GM12878 (cell line): ENCODE results near the gene TAF6. TPM values are rescaled to one million over a fixed set of nuclear protein-coding genes. Genes with fewer than 3 reads are reported as not detected.

Experiments
- ATF2 ChIP-seq: IDR thresholded peaks from 2 replicates; pipeline ENCODE4 v1.6.1; 2012; ENCODE audit warnings: low read length, inconsistent platforms
- BMI1 ChIP-seq: fragments of 450-650 bp; IDR thresholded peaks from 2 replicates; pipeline ENCODE4 v1.6.1; 2016; ENCODE audit warnings: mild to moderate bottlenecking, moderate library complexity, borderline replicate concordance
- DPF2 ChIP-seq: fragments of 450-650 bp; IDR thresholded peaks from 2 replicates; pipeline ENCODE4 v1.6.1; 2017; ENCODE audit warnings: mild to moderate bottlenecking
- FOXK2 ChIP-seq: fragments of 450-650 bp; IDR thresholded peaks from 2 replicates; pipeline ENCODE4 v1.6.1; 2017; ENCODE audit warnings: mild to moderate bottlenecking, moderate library complexity
- GATAD2B ChIP-seq: fragments of 450-650 bp; conservative IDR thresholded peaks from 2 replicates; pipeline ENCODE4 v1.6.1; 2017; ENCODE audit warnings: low read depth, mild to moderate bottlenecking, moderate library complexity
- HDGF ChIP-seq: fragments of 450-650 bp; IDR thresholded peaks from 2 replicates; pipeline ENCODE4 v1.6.1; 2016; ENCODE audit warnings: antibody characterized with exemption
- LARP7 ChIP-seq: fragments of 450-650 bp; IDR thresholded peaks from 2 replicates; pipeline ENCODE4 v1.6.1; 2017; ENCODE audit warnings: mild to moderate bottlenecking
- MEF2A ChIP-seq: IDR thresholded peaks from 2 replicates; pipeline ENCODE4 v1.6.1; 2011; ENCODE audit warnings: low read depth, mild to moderate bottlenecking, low read length, moderate library complexity; ENCODE audit not compliant: insufficient read depth
- MEF2B ChIP-seq: fragments of 450-650 bp; IDR thresholded peaks from 2 replicates; pipeline ENCODE4 v1.6.1; 2018; ENCODE audit warnings: mild to moderate bottlenecking, moderate library complexity; ENCODE audit not compliant: partially characterized antibody, poor library complexity, severe bottlenecking
- MXI1 ChIP-seq: fragments of 150-350 bp; IDR thresholded peaks from 2 replicates; pipeline ENCODE4 v1.6.1; 2011; ENCODE audit warnings: low read depth, mild to moderate bottlenecking, inconsistent platforms, low read length, improper control_type of control experiment
- NFXL1 ChIP-seq: fragments of 450-650 bp; IDR thresholded peaks from 2 replicates; pipeline ENCODE4 v1.6.1; 2017; ENCODE audit warnings: antibody characterized with exemption, mild to moderate bottlenecking, borderline replicate concordance
- NR2F1 ChIP-seq: fragments of 450-650 bp; conservative IDR thresholded peaks from 2 replicates; pipeline ENCODE4 v1.6.1; 2017; ENCODE audit warnings: mild to moderate bottlenecking
- POLR2AphosphoS2 ChIP-seq: IDR thresholded peaks from 2 replicates; pipeline ENCODE4 v1.6.1; 2011; ENCODE audit warnings: low read depth, mild to moderate bottlenecking, low read length, improper control_type of control experiment, moderate library complexity
- POU2F2 ChIP-seq: IDR thresholded peaks from 3 replicates; pipeline ENCODE4 v1.6.1; 2011; ENCODE audit warnings: low read depth, mild to moderate bottlenecking, low read length, borderline replicate concordance
- SP1 ChIP-seq: IDR thresholded peaks from one replicate; pipeline ENCODE4 v1.6.1; 2011; ENCODE audit warnings: low read depth, low read length
- YBX1 ChIP-seq: fragments of 450-650 bp; IDR thresholded peaks from 2 replicates; pipeline ENCODE4 v1.6.1; 2016; ENCODE audit warnings: antibody characterized with exemption
- ZNF207 ChIP-seq: fragments of 450-650 bp; IDR thresholded peaks from 2 replicates; pipeline ENCODE4 v1.6.1; 2014; ENCODE audit warnings: antibody characterized with exemption, mild to moderate bottlenecking, borderline replicate concordance
- polyA plus RNA-seq, 11 experiments: library from polyadenylated mRNA; depleted of rRNA in 4 of 11; unstranded in 6 of 11; stranded (reverse) in 5 of 11; fragments of >200 nt; fragmentation: Nextera tagmentation in 4 of 11; fragmentation: Illumina TruSeq in 1 of 11; extraction: Ambion mirVana in 4 of 11; extraction: Trizol in 1 of 11; gene quantifications; 1 replicate in 1 of 11; 2 replicates in 10 of 11; pipeline versions ENCODE4 v1.2.1 to v1.2.3, GENCODE V29; 2011 to 2016; ENCODE audit warnings: inconsistent platforms in 2 of 11, missing spikeins in 2 of 11, low read depth in 1 of 11
- total RNA-seq, 4 experiments: library from RNA; depleted of rRNA in 3 of 4; stranded (reverse); fragments of >200 nt in 3 of 4; fragmentation: Illumina TruSeq in 1 of 4; extraction: Trizol in 1 of 4; gene quantifications; 2 replicates each; pipeline versions ENCODE4 v1.2.1 to v1.2.3, GENCODE V29; 2013 to 2021
- TF ChIP-seq, protein P1 (sequence below): fragments of 450-650 bp; IDR thresholded peaks from 2 replicates; pipeline ENCODE4 v1.6.1; 2016; ENCODE audit warnings: mild to moderate bottlenecking, moderate library complexity, borderline replicate concordance
- TF ChIP-seq, protein P2 (sequence below): IDR thresholded peaks from 2 replicates; pipeline ENCODE4 v1.6.1; 2011; ENCODE audit warnings: low read depth, low read length, improper control_type of control experiment, borderline replicate concordance
- TF ChIP-seq, protein P3 (sequence below): fragments of 450-650 bp; IDR thresholded peaks from 2 replicates; pipeline ENCODE4 v1.6.1; 2016; ENCODE audit warnings: mild to moderate bottlenecking
- TF ChIP-seq, protein P4 (sequence below): fragments of 450-650 bp; IDR thresholded peaks from 2 replicates; pipeline ENCODE4 v1.6.1; 2017; ENCODE audit warnings: mild to moderate bottlenecking

TAF6 gene
- total and polyA plus RNA-seq, 10 of the 15 experiments (the other 5 are each of a cell fraction or from before 2014, with no cell fraction given), result 0.27 to 42.6 (median 17.0) TPM

DNA sequence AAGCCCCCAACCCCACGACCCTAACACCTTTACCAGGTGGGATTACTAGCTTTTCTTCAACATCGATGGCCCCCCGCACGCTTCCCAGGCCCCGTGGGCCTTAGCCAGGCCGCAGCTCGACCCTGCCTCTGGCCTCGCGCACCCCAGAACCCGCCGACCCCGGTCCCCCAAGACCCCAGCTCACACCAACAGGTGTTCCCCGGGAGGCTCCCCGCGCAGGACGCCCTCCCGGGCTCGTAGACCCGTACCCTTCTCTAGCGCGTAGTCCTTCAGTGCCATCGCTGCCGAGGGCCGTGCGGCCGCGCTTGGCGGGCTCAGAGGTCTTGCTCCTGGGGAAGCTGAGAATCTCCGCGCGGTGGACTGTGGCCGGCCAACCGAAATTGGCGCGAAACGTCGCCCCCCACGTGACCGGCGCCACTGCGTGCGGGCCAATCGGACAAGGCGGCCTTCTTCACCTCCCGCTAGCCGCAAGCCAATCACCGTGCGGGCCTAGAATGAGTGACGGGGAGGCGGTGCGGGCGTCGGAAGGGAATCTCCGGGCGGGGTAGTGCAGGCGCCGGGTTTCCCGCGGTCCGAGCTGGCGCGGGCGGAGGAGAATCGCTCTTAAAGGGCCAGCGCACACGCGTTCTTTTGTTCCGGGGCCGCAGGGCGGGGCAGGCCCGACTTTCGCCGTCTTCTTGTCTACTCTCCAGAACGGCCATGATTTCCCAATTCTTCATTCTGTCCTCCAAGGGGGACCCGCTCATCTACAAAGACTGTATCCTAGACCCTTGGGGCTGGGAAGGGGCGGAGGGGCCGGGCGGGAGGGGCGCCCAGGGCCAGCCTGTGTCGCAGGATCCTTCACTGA lies 17.9 kb downstream of the TAF6 start, which contains the start of the genes AP4M1 and MCM7 (continued):
- TF ChIP-seq, protein P1, sequence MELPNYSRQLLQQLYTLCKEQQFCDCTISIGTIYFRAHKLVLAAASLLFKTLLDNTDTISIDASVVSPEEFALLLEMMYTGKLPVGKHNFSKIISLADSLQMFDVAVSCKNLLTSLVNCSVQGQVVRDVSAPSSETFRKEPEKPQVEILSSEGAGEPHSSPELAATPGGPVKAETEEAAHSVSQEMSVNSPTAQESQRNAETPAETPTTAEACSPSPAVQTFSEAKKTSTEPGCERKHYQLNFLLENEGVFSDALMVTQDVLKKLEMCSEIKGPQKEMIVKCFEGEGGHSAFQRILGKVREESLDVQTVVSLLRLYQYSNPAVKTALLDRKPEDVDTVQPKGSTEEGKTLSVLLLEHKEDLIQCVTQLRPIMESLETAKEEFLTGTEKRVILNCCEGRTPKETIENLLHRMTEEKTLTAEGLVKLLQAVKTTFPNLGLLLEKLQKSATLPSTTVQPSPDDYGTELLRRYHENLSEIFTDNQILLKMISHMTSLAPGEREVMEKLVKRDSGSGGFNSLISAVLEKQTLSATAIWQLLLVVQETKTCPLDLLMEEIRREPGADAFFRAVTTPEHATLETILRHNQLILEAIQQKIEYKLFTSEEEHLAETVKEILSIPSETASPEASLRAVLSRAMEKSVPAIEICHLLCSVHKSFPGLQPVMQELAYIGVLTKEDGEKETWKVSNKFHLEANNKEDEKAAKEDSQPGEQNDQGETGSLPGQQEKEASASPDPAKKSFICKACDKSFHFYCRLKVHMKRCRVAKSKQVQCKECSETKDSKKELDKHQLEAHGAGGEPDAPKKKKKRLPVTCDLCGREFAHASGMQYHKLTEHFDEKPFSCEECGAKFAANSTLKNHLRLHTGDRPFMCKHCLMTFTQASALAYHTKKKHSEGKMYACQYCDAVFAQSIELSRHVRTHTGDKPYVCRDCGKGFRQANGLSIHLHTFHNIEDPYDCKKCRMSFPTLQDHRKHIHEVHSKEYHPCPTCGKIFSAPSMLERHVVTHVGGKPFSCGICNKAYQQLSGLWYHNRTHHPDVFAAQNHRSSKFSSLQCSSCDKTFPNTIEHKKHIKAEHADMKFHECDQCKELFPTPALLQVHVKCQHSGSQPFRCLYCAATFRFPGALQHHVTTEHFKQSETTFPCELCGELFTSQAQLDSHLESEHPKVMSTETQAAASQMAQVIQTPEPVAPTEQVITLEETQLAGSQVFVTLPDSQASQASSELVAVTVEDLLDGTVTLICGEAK, result no peak; the same call in 1 of the 2 replicates
- TF ChIP-seq, protein P2, sequence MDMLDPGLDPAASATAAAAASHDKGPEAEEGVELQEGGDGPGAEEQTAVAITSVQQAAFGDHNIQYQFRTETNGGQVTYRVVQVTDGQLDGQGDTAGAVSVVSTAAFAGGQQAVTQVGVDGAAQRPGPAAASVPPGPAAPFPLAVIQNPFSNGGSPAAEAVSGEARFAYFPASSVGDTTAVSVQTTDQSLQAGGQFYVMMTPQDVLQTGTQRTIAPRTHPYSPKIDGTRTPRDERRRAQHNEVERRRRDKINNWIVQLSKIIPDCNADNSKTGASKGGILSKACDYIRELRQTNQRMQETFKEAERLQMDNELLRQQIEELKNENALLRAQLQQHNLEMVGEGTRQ, result peak; percentile 94
- TF ChIP-seq, protein P3, sequence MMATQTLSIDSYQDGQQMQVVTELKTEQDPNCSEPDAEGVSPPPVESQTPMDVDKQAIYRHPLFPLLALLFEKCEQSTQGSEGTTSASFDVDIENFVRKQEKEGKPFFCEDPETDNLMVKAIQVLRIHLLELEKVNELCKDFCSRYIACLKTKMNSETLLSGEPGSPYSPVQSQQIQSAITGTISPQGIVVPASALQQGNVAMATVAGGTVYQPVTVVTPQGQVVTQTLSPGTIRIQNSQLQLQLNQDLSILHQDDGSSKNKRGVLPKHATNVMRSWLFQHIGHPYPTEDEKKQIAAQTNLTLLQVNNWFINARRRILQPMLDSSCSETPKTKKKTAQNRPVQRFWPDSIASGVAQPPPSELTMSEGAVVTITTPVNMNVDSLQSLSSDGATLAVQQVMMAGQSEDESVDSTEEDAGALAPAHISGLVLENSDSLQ, result peak; percentile 99
- peak; percentile 76 for TF ChIP-seq NR2F1
- no peak for TF ChIP-seq ATF2
- TF ChIP-seq DPF2, result peak; percentile 97
- TF ChIP-seq POLR2AphosphoS2, result no peak
- 0 out of 2 replicates have a peak, but pooled peaks have one; percentile 2 for TF ChIP-seq GATAD2B
- TF ChIP-seq MEF2B, result no peak
- TF ChIP-seq MXI1, result peak; percentile 80
- TF ChIP-seq HDGF, result peak; percentile 73; the same call in 1 of the 2 replicates
- TF ChIP-seq, protein P4, sequence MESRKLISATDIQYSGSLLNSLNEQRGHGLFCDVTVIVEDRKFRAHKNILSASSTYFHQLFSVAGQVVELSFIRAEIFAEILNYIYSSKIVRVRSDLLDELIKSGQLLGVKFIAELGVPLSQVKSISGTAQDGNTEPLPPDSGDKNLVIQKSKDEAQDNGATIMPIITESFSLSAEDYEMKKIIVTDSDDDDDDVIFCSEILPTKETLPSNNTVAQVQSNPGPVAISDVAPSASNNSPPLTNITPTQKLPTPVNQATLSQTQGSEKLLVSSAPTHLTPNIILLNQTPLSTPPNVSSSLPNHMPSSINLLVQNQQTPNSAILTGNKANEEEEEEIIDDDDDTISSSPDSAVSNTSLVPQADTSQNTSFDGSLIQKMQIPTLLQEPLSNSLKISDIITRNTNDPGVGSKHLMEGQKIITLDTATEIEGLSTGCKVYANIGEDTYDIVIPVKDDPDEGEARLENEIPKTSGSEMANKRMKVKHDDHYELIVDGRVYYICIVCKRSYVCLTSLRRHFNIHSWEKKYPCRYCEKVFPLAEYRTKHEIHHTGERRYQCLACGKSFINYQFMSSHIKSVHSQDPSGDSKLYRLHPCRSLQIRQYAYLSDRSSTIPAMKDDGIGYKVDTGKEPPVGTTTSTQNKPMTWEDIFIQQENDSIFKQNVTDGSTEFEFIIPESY, result no peak
- TF ChIP-seq SP1, result peak; percentile 94
- TF ChIP-seq LARP7, result no peak
- TF ChIP-seq YBX1, result no peak
- no peak for TF ChIP-seq ZNF207
- TF ChIP-seq POU2F2, result peak; percentile 28; the same call in 1 of the 3 replicates
- no peak for TF ChIP-seq MEF2A
- TF ChIP-seq NFXL1, result no peak
- TF ChIP-seq FOXK2, result no peak
- TF ChIP-seq BMI1, result no peak
